ENCODE measurements around the gene NKAIN4. TPM values are rescaled to one million over a fixed set of nuclear protein-coding genes. Genes with fewer than 3 reads are reported as not detected.

NKAIN4 gene
- total and polyA plus RNA-seq, 4 donors: 0.05 TPM; not detected in 3

GRCh38 chr20:63274381-63275228 lies 20.3 kb upstream of the NKAIN4 start:
- no peak for DNase-seq (ENCODE audit: low spot score)
- 73% methylated on average over 17 of the region's 17 CpGs for WGBS
- Histone ChIP-seq H3K9me3 (ENCODE audit: control insufficient read depth in 4 of 4, low read length in 3 of 4) (no peaks in the 10 kb centered on the region), H3K36me3 (ENCODE audit: control insufficient read depth in 4 of 4, insufficient read depth in 3 of 4, low read depth in 1 of 4, low read length in 3 of 4) (peaks cover 8 to 36% (median 9%) of the 10 kb centered on the region in 4 donors), H3K27ac (ENCODE audit: low read depth in 1 of 2, low read length in 2 of 2) (no peak overlapping the region), H3K27me3 (ENCODE audit: control insufficient read depth in 4 of 4, insufficient read depth in 4 of 4, low read length in 3 of 4) (no peaks in the 10 kb centered on the region), H3K9ac (ENCODE audit: low read depth in 1 of 2, low read length in 2 of 2) (no peak overlapping the region), H3K4me3 (ENCODE audit: low read depth in 1 of 3, low read length in 3 of 3) (no peak overlapping the region), H3K4me1 (ENCODE audit: control insufficient read depth in 4 of 4, insufficient read depth in 4 of 4, low read length in 3 of 4) (peaks cover 2 to 25% (median 18%) of the 10 kb centered on the region in 4 donors)
- TF ChIP-seq NR2F2 (IDR thresholded peaks at IDR 0.05) (no peak), HNF4A (conservative IDR thresholded peaks at IDR 0.05) (no peak), ZBTB33 (IDR thresholded peaks at IDR 0.05) (no peak), TAF1 (conservative IDR thresholded peaks at IDR 0.05) (no peak), FOXA2 (IDR thresholded peaks at IDR 0.05) (no peak), SP1 (IDR thresholded peaks at IDR 0.05) (no peak), CTCF (IDR thresholded peaks at IDR 0.05; ENCODE audit: low read depth, low read length, missing input control) (no peak), HNF4G (IDR thresholded peaks at IDR 0.05) (no peak), YY1 (IDR thresholded peaks at IDR 0.05) (no peak), REST (IDR thresholded peaks at IDR 0.05) (no peak), JUND (IDR thresholded peaks at IDR 0.05) (no peak), EGR1 (IDR thresholded peaks at IDR 0.05; ENCODE audit: low read depth in 2 of 2) (no peak)

GRCh38 chr20:63273635-63274380 lies 19.5 kb upstream of the NKAIN4 start:
- WGBS: 22% methylated on average over 20 of the region's 20 CpGs
- Histone ChIP-seq H3K27me3 (ENCODE audit: control insufficient read depth in 4 of 4, insufficient read depth in 4 of 4, low read length in 3 of 4) (no peaks in the 10 kb centered on the region), H3K9ac (ENCODE audit: low read depth in 1 of 2, low read length in 2 of 2) (peak overlapping the region; percentile 82 to 85), H3K36me3 (ENCODE audit: control insufficient read depth in 4 of 4, insufficient read depth in 3 of 4, low read depth in 1 of 4, low read length in 3 of 4) (peaks cover 7 to 29% (median 7%) of the 10 kb centered on the region in 4 donors), H3K27ac (ENCODE audit: low read depth in 1 of 2, low read length in 2 of 2) (no peak overlapping the region), H3K4me3 (ENCODE audit: low read depth in 1 of 3, low read length in 3 of 3) (peak overlapping the region; percentile 84 to 96 (median 91)), H3K4me1 (ENCODE audit: control insufficient read depth in 4 of 4, insufficient read depth in 4 of 4, low read length in 3 of 4) (peaks cover 2 to 25% (median 18%) of the 10 kb centered on the region in 4 donors), H3K9me3 (ENCODE audit: control insufficient read depth in 4 of 4, low read length in 3 of 4) (no peaks in the 10 kb centered on the region)
- no peak for DNase-seq (ENCODE audit: low spot score)
- no peak for TF ChIP-seq RAD21 (IDR thresholded peaks at IDR 0.05)
- TF ChIP-seq JUND (IDR thresholded peaks at IDR 0.05): no peak
- no peak for TF ChIP-seq HNF4A (conservative IDR thresholded peaks at IDR 0.05)
- TF ChIP-seq EGR1 (IDR thresholded peaks at IDR 0.05; ENCODE audit: low read depth in 2 of 2): no peak
- no peak for TF ChIP-seq MAX (IDR thresholded peaks at IDR 0.05)
- no peak for TF ChIP-seq FOXA2 (IDR thresholded peaks at IDR 0.05)
- no peak for TF ChIP-seq TAF1 (conservative IDR thresholded peaks at IDR 0.05)
- no peak for TF ChIP-seq ZBTB33 (IDR thresholded peaks at IDR 0.05)
